GM23338 (cell line): ENCODE measurements around the gene DNAJC11. TPM values are rescaled to one million over a fixed set of nuclear protein-coding genes. Genes with fewer than 3 reads are reported as not detected.

ENCODE experiments used
- ATAC-seq: fragments of 200-7000 bp; cut with Tn5 transposase; 3 replicates; pipeline ENCODE4 v1.9.1; 2020
- DNase-seq: peaks from one replicate; pipeline ENCODE4 v3.0.0-alpha.2; 2015; ENCODE audit warnings: low spot score
- H2AFZ ChIP-seq: fragments of 200-600 bp; sonication (generic); 2 replicates; pipeline ENCODE4 v1.8.0; 2016; ENCODE audit warnings: antibody characterized with exemption, mild to moderate bottlenecking, moderate library complexity
- H3F3A ChIP-seq: fragments of 200-600 bp; sonication (generic); replicated peaks from 2 replicates; pipeline ENCODE4 v1.8.0; 2017; ENCODE audit warnings: antibody characterized with exemption, mixed run types, low read depth
- H3K27ac ChIP-seq: fragments of 200-600 bp; sonication (generic); 2 replicates; pipeline ENCODE4 v1.6.1; 2016; ENCODE audit warnings: low read depth
- H3K27me3 ChIP-seq: fragments of 200-600 bp; sonication (generic); 2 replicates; pipeline ENCODE4 v1.8.0; 2016; ENCODE audit warnings: mild to moderate bottlenecking, mixed run types, moderate library complexity; ENCODE audit not compliant: insufficient read depth
- H3K36me3 ChIP-seq: fragments of 200-600 bp; sonication (generic); 2 replicates; pipeline ENCODE4 v1.8.0; 2016; ENCODE audit warnings: mild to moderate bottlenecking; ENCODE audit not compliant: insufficient read depth
- H3K4me1 ChIP-seq: fragments of 200-600 bp; sonication (generic); 2 replicates; pipeline ENCODE4 v1.8.0; 2016; ENCODE audit warnings: mild to moderate bottlenecking, moderate library complexity; ENCODE audit not compliant: insufficient read depth
- H3K4me2 ChIP-seq: fragments of 200-600 bp; sonication (generic); 2 replicates; pipeline ENCODE4 v1.7.1; 2017; ENCODE audit warnings: mixed run types
- H3K4me3 ChIP-seq: fragments of 200-600 bp; sonication (generic); 2 replicates; pipeline ENCODE4 v1.6.1; 2016; ENCODE audit warnings: mixed run types
- H3K79me2 ChIP-seq: fragments of 200-600 bp; sonication (generic); replicated peaks from 2 replicates; pipeline ENCODE4 v1.8.0; 2017; ENCODE audit warnings: mild to moderate bottlenecking; ENCODE audit not compliant: insufficient read depth
- H3K9me2 ChIP-seq: fragments of 200-600 bp; sonication (generic); 2 replicates; pipeline ENCODE4 v1.8.0; 2017; ENCODE audit not compliant: insufficient read depth
- H4K20me1 ChIP-seq: fragments of 200-600 bp; sonication (generic); replicated peaks from 2 replicates; pipeline ENCODE4 v1.8.0; 2017; ENCODE audit warnings: mild to moderate bottlenecking; ENCODE audit not compliant: insufficient read depth
- H3K27ac Mint-ChIP-seq: 2 replicates; pipeline ENCODE4 v1.8.0; 2020; ENCODE audit warnings: inconsistent platforms, mild to moderate bottlenecking, moderate library complexity, mixed read lengths
- H3K27me3 Mint-ChIP-seq: 3 replicates; pipeline ENCODE4 v1.8.0; 2022; ENCODE audit warnings: low read depth, mild to moderate bottlenecking, moderate library complexity, mixed read lengths, inconsistent platforms; ENCODE audit not compliant: insufficient read depth, poor library complexity
- H3K36me3 Mint-ChIP-seq: 3 replicates; pipeline ENCODE4 v1.8.0; 2021; ENCODE audit warnings: low read depth, mild to moderate bottlenecking, inconsistent platforms, moderate library complexity, mixed read lengths
- H3K4me1 Mint-ChIP-seq: 3 replicates; pipeline ENCODE4 v1.8.0; 2020; ENCODE audit warnings: mild to moderate bottlenecking, inconsistent platforms, mixed read lengths
- H3K4me3 Mint-ChIP-seq: 3 replicates; pipeline ENCODE4 v1.8.0; 2021; ENCODE audit warnings: moderate library complexity, mild to moderate bottlenecking, inconsistent platforms, mixed read lengths
- H3K9me3 Mint-ChIP-seq: 3 replicates; pipeline ENCODE4 v1.8.0; 2020; ENCODE audit warnings: moderate library complexity, mild to moderate bottlenecking, inconsistent platforms, mixed read lengths
- CREB1 ChIP-seq: fragments of 250-450 bp; sonication (Bioruptor Pico); IDR thresholded peaks from 2 replicates; pipeline ENCODE4 v1.5.0; 2020; ENCODE audit warnings: low read depth, mild to moderate bottlenecking, moderate library complexity
- EZH2 ChIP-seq: fragments of 200-600 bp; sonication (generic); IDR thresholded peaks from one replicate; pipeline ENCODE4 v1.8.0; 2017; ENCODE audit warnings: antibody characterized with exemption, mild to moderate bottlenecking, low read depth; ENCODE audit not compliant: unreplicated experiment
- NANOG ChIP-seq: IDR thresholded peaks from 2 replicates; pipeline ENCODE4 v1.6.1; 2016; ENCODE audit warnings: antibody characterized with exemption, borderline replicate concordance
- STAT1 ChIP-seq: IDR thresholded peaks from one replicate; pipeline ENCODE4 v1.6.1; 2016; ENCODE audit warnings: antibody characterized with exemption; ENCODE audit not compliant: unreplicated experiment
- ZNF114 ChIP-seq: fragments of 250-450 bp; sonication (Bioruptor Pico); IDR thresholded peaks from 2 replicates; pipeline ENCODE4 v1.5.0; 2020; ENCODE audit warnings: mild to moderate bottlenecking, moderate library complexity
- ZNF331 ChIP-seq: fragments of 250-450 bp; sonication (Bioruptor Pico); IDR thresholded peaks from 2 replicates; pipeline ENCODE4 v1.5.0; 2020; ENCODE audit warnings: low read depth, mild to moderate bottlenecking, moderate library complexity
- polyA plus RNA-seq: library from polyadenylated mRNA; unstranded; fragments of >200 nt; fragmentation: Nextera tagmentation; extraction: Ambion mirVana; gene quantifications from 2 replicates; pipeline ENCODE4 v1.2.1, GENCODE V29; 2016
- total RNA-seq: library from RNA; depleted of rRNA; stranded (reverse); fragments of >200 nt; shearing (Covaris generic); gene quantifications from 2 replicates; pipeline ENCODE4 v1.2.3, GENCODE V29; 2014
- TF ChIP-seq, protein P1 (sequence below): fragments of 250-450 bp; sonication (Bioruptor Pico); IDR thresholded peaks from 2 replicates; pipeline ENCODE4 v1.5.0; 2020; ENCODE audit warnings: mild to moderate bottlenecking, moderate library complexity
- TF ChIP-seq, protein P2 (sequence below): IDR thresholded peaks from 2 replicates; pipeline ENCODE4 v1.6.1; 2016; ENCODE audit warnings: antibody characterized with exemption
- TF ChIP-seq, protein P3 (sequence below): IDR thresholded peaks from one replicate; pipeline ENCODE4 v1.6.1; 2018; ENCODE audit warnings: antibody characterized with exemption; ENCODE audit not compliant: unreplicated experiment

The DNAJC11 gene
- total and polyA plus RNA-seq, 2 experiments from 2014 or later, result 48.4 to 67.2 TPM

DNA sequence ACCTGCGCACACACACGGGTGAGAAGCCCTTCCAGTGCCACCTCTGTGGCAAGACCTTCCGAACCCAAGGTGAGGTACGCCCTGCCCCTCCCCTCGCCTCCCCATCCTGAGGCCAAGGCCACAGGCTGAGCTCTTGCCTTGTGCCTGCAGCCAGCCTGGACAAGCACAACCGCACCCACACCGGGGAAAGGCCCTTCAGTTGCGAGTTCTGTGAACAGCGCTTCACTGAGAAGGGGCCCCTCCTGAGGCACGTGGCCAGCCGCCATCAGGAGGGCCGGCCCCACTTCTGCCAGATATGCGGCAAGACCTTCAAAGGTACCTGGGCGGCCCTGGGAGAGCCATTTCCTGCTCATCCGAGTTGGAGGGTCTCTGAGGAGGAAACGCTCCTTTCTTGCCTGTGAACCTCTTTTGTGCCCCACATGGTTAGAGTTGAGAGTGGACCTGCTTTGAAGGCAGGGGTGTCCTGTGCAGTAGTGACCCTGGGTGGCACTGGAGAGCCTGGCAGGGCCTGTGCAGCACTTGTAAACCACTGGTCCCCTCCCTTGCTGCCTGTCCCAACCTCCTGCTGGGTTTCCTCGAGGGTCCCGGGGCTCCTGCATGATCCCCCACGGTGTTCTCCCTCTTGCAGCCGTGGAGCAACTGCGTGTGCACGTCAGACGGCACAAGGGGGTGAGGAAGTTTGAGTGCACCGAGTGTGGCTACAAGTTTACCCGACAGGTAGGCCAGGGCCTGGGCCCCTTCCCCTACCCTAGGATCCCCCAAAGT, 113.3 kb downstream of the DNAJC11 start (continued):
- TF ChIP-seq, protein P1, sequence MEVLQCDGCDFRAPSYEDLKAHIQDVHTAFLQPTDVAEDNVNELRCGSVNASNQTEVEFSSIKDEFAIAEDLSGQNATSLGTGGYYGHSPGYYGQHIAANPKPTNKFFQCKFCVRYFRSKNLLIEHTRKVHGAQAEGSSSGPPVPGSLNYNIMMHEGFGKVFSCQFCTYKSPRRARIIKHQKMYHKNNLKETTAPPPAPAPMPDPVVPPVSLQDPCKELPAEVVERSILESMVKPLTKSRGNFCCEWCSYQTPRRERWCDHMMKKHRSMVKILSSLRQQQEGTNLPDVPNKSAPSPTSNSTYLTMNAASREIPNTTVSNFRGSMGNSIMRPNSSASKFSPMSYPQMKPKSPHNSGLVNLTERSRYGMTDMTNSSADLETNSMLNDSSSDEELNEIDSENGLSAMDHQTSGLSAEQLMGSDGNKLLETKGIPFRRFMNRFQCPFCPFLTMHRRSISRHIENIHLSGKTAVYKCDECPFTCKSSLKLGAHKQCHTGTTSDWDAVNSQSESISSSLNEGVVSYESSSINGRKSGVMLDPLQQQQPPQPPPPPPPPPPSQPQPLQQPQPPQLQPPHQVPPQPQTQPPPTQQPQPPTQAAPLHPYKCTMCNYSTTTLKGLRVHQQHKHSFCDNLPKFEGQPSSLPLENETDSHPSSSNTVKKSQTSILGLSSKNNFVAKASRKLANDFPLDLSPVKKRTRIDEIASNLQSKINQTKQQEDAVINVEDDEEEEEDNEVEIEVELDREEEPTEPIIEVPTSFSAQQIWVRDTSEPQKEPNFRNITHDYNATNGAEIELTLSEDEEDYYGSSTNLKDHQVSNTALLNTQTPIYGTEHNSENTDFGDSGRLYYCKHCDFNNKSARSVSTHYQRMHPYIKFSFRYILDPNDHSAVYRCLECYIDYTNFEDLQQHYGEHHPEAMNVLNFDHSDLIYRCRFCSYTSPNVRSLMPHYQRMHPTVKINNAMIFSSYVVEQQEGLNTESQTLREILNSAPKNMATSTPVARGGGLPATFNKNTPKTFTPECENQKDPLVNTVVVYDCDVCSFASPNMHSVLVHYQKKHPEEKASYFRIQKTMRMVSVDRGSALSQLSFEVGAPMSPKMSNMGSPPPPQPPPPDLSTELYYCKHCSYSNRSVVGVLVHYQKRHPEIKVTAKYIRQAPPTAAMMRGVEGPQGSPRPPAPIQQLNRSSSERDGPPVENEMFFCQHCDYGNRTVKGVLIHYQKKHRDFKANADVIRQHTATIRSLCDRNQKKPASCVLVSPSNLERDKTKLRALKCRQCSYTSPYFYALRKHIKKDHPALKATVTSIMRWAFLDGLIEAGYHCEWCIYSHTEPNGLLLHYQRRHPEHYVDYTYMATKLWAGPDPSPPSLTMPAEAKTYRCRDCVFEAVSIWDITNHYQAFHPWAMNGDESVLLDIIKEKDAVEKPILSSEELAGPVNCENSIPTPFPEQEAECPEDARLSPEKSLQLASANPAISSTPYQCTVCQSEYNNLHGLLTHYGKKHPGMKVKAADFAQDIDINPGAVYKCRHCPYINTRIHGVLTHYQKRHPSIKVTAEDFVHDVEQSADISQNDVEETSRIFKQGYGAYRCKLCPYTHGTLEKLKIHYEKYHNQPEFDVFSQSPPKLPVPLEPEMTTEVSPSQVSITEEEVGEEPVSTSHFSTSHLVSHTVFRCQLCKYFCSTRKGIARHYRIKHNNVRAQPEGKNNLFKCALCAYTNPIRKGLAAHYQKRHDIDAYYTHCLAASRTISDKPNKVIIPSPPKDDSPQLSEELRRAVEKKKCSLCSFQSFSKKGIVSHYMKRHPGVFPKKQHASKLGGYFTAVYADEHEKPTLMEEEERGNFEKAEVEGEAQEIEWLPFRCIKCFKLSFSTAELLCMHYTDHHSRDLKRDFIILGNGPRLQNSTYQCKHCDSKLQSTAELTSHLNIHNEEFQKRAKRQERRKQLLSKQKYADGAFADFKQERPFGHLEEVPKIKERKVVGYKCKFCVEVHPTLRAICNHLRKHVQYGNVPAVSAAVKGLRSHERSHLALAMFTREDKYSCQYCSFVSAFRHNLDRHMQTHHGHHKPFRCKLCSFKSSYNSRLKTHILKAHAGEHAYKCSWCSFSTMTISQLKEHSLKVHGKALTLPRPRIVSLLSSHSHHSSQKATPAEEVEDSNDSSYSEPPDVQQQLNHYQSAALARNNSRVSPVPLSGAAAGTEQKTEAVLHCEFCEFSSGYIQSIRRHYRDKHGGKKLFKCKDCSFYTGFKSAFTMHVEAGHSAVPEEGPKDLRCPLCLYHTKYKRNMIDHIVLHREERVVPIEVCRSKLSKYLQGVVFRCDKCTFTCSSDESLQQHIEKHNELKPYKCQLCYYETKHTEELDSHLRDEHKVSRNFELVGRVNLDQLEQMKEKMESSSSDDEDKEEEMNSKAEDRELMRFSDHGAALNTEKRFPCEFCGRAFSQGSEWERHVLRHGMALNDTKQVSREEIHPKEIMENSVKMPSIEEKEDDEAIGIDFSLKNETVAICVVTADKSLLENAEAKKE (CRISPR knock-in tag), result no peak

DNA sequence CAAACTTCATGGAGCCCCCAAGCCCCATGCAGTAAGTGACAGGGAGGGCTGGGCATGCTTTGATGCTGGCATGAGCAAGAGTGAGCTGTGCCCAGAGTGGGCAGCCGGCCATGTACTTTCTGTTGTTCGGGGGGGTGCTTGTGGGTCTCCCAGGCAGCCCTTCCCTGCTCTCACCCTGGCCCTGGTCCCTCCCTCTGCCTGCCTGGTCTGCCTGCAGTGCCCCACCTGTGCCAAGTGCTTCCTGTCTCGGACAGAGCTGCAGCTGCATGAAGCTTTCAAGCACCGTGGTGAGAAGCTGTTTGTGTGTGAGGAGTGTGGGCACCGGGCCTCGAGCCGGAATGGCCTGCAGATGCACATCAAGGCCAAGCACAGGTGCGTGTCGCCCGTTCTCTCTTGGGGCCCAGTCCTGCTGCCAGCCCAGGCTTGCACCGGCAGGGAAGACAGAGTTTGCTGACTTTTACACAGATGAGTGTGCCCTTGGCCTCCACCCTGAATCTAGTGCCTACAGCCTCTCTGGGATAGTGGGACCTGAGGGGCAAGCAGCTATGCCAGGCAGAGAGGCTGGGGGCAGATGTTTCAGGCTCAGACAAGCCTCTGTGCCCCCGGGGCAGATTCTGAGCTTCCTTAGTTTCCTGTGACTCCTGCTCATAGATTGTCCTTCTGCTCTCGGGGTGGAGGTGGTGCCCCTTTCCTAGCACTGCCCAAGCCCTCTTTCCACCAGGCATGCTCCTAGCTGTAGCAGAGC, 114.2 kb downstream of the DNAJC11 start:
- Histone ChIP-seq H3F3A (peaks cover 14% of the 10 kb centered on the region; the same call in 1 of the 2 replicates), H3K4me3 (no peak overlapping the region), H3K36me3 (no peaks in the 10 kb centered on the region), H2AFZ (no peak overlapping the region), H3K79me2 (0 out of 2 replicates have a peak, but pooled peaks cover 2% of the 10 kb centered on the region), H3K4me2 (no peak overlapping the region), H3K27me3 (no peaks in the 10 kb centered on the region), H4K20me1 (peaks cover 15% of the 10 kb centered on the region; the same call in 1 of the 2 replicates), H3K4me1 (no peaks in the 10 kb centered on the region), H3K27ac (no peak overlapping the region; the same call in 1 of the 2 replicates), H3K9me2 (no peaks in the 10 kb centered on the region)
- DNase-seq, result no peak
- Mint-ChIP-seq H3K27ac (no peak overlapping the region; the same call in 1 of the 2 replicates), H3K4me1 (peaks cover 6% of the 10 kb centered on the region; the same call in 1 of the 3 replicates), H3K4me3 (no peak overlapping the region), H3K27me3 (peaks cover 21% of the 10 kb centered on the region), H3K9me3 (no peaks in the 10 kb centered on the region), H3K36me3 (peaks cover 17% of the 10 kb centered on the region)
- ATAC-seq, result no peak
- TF ChIP-seq, protein P2, sequence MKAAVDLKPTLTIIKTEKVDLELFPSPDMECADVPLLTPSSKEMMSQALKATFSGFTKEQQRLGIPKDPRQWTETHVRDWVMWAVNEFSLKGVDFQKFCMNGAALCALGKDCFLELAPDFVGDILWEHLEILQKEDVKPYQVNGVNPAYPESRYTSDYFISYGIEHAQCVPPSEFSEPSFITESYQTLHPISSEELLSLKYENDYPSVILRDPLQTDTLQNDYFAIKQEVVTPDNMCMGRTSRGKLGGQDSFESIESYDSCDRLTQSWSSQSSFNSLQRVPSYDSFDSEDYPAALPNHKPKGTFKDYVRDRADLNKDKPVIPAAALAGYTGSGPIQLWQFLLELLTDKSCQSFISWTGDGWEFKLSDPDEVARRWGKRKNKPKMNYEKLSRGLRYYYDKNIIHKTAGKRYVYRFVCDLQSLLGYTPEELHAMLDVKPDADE, result no peak
- TF ChIP-seq, protein P3, sequence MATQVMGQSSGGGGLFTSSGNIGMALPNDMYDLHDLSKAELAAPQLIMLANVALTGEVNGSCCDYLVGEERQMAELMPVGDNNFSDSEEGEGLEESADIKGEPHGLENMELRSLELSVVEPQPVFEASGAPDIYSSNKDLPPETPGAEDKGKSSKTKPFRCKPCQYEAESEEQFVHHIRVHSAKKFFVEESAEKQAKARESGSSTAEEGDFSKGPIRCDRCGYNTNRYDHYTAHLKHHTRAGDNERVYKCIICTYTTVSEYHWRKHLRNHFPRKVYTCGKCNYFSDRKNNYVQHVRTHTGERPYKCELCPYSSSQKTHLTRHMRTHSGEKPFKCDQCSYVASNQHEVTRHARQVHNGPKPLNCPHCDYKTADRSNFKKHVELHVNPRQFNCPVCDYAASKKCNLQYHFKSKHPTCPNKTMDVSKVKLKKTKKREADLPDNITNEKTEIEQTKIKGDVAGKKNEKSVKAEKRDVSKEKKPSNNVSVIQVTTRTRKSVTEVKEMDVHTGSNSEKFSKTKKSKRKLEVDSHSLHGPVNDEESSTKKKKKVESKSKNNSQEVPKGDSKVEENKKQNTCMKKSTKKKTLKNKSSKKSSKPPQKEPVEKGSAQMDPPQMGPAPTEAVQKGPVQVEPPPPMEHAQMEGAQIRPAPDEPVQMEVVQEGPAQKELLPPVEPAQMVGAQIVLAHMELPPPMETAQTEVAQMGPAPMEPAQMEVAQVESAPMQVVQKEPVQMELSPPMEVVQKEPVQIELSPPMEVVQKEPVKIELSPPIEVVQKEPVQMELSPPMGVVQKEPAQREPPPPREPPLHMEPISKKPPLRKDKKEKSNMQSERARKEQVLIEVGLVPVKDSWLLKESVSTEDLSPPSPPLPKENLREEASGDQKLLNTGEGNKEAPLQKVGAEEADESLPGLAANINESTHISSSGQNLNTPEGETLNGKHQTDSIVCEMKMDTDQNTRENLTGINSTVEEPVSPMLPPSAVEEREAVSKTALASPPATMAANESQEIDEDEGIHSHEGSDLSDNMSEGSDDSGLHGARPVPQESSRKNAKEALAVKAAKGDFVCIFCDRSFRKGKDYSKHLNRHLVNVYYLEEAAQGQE, result no peak
- TF ChIP-seq NANOG (no peak), ZNF114 (no peak), CREB1 (CRISPR knock-in tag) (no peak), EZH2 (no peak), ZNF331 (CRISPR knock-in tag) (no peak), STAT1 (no peak)
